ENCODE results near the gene KIRREL1. TPM values are rescaled to one million over a fixed set of nuclear protein-coding genes. Genes with fewer than 3 reads are reported as not detected.

The KIRREL1 gene
- total and polyA plus RNA-seq, 2 donors (not counting 1 experiment from before 2014, with no cell fraction given): 55.5 to 123 TPM

DNA sequence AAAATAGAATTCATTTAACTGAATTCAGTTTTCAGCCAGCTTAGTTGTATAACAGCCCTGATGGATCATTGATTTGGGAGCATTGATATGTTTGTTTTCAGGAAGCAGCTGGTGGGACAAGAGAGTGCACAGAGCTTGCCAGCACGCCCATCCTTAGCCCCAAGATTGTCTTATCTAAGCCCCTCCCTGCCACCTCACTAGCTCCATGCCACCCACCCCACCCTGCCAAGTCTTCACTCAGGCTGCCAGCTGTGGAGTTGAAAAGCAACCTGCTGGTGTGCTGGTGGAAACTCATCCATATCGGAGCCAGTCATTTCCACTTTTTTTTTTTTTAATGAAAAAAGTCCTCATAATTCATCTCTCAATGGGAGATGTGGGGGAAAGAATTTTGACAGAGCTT is 11.8 kb downstream of the KIRREL1 start:
- no peak for DNase-seq (ENCODE audit: low read depth in 2 of 2)
- H3K79me2 ChIP-seq (ENCODE audit: control insufficient read depth, insufficient read depth, low read length): peaks cover 92% of the 10 kb centered on the region
- H3K9ac ChIP-seq (ENCODE audit: insufficient read depth, low read length): no peak overlapping the region
- no peak overlapping the region for H3K4me2 ChIP-seq (ENCODE audit: extremely low read depth, insufficient read depth, low read length)
- no peak overlapping the region for H3K27ac ChIP-seq (ENCODE audit: insufficient read depth, low read length)
- no peak for TF ChIP-seq EZH2 (IDR thresholded peaks at IDR 0.05; ENCODE audit: low read length, missing control alignments)
- TF ChIP-seq, protein P1, sequence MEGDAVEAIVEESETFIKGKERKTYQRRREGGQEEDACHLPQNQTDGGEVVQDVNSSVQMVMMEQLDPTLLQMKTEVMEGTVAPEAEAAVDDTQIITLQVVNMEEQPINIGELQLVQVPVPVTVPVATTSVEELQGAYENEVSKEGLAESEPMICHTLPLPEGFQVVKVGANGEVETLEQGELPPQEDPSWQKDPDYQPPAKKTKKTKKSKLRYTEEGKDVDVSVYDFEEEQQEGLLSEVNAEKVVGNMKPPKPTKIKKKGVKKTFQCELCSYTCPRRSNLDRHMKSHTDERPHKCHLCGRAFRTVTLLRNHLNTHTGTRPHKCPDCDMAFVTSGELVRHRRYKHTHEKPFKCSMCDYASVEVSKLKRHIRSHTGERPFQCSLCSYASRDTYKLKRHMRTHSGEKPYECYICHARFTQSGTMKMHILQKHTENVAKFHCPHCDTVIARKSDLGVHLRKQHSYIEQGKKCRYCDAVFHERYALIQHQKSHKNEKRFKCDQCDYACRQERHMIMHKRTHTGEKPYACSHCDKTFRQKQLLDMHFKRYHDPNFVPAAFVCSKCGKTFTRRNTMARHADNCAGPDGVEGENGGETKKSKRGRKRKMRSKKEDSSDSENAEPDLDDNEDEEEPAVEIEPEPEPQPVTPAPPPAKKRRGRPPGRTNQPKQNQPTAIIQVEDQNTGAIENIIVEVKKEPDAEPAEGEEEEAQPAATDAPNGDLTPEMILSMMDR (conservative IDR thresholded peaks at IDR 0.05 in 1 of 2, IDR thresholded peaks at IDR 0.05 in 1 of 2; ENCODE audit: low read depth in 1 of 2, low read length in 2 of 2): no peak
- peaks cover 86% of the 10 kb centered on the region for H3K4me1 ChIP-seq (ENCODE audit: control insufficient read depth, extremely low read depth, insufficient read depth, low read length)
- no peak overlapping the region for H2AFZ ChIP-seq (ENCODE audit: low read length)
- H3K36me3 ChIP-seq (ENCODE audit: control insufficient read depth, insufficient read depth, low read length): no peaks in the 10 kb centered on the region
- no peaks in the 10 kb centered on the region for H3K27me3 ChIP-seq (ENCODE audit: control insufficient read depth, insufficient read depth, low read length)
- no peaks in the 10 kb centered on the region for H3K9me3 ChIP-seq (ENCODE audit: control insufficient read depth, insufficient read depth, low read depth, low read length)
- H4K20me1 ChIP-seq (ENCODE audit: control insufficient read depth, extremely low read depth, insufficient read depth, low read length): no peaks in the 10 kb centered on the region
- no peak overlapping the region for H3K4me3 ChIP-seq (replicated peaks in 1 of 4; ENCODE audit: control extremely low read depth in 1 of 4, insufficient read depth in 1 of 4, low read depth in 3 of 4, low read length in 4 of 4)

- Histone ChIP-seq H3K27ac (ENCODE audit: insufficient read depth, low read length) (peak overlapping the region; percentile 86), H3K9me3 (ENCODE audit: control insufficient read depth, insufficient read depth, low read depth, low read length) (no peaks in the 10 kb centered on the region)
Observed at GRCh38 chr1:158007180-158007579, 13.7 kb downstream of the KIRREL1 start.

GRCh38 chr1:158007667-158008386 is 14.4 kb downstream of the KIRREL1 start:
- Histone ChIP-seq H3K9ac (ENCODE audit: insufficient read depth, low read length) (no peak overlapping the region), H4K20me1 (ENCODE audit: control insufficient read depth, extremely low read depth, insufficient read depth, low read length) (no peaks in the 10 kb centered on the region), H3K79me2 (ENCODE audit: control insufficient read depth, insufficient read depth, low read length) (peaks cover 81% of the 10 kb centered on the region), H3K9me3 (ENCODE audit: control insufficient read depth, insufficient read depth, low read depth, low read length) (no peaks in the 10 kb centered on the region), H3K27me3 (ENCODE audit: control insufficient read depth, insufficient read depth, low read length) (no peaks in the 10 kb centered on the region), H3K36me3 (ENCODE audit: control insufficient read depth, insufficient read depth, low read length) (no peaks in the 10 kb centered on the region), H3K27ac (ENCODE audit: insufficient read depth, low read length) (peak overlapping the region; percentile 86), H3K4me1 (ENCODE audit: control insufficient read depth, extremely low read depth, insufficient read depth, low read length) (peaks cover 84% of the 10 kb centered on the region), H2AFZ (ENCODE audit: low read length) (no peak overlapping the region), H3K4me3 (replicated peaks in 1 of 4; ENCODE audit: control extremely low read depth in 1 of 4, insufficient read depth in 1 of 4, low read depth in 3 of 4, low read length in 4 of 4) (no peak overlapping the region), H3K4me2 (ENCODE audit: extremely low read depth, insufficient read depth, low read length) (peak overlapping the region; percentile 41)
- no peak for DNase-seq (ENCODE audit: low read depth in 2 of 2)
- no peak for TF ChIP-seq EZH2 (IDR thresholded peaks at IDR 0.05; ENCODE audit: low read length, missing control alignments)
- TF ChIP-seq, protein P1 (conservative IDR thresholded peaks at IDR 0.05 in 1 of 2, IDR thresholded peaks at IDR 0.05 in 1 of 2; ENCODE audit: low read depth in 1 of 2, low read length in 2 of 2): no peak

More at GRCh38 chr1:158007180-158007579, 13.7 kb downstream of the KIRREL1 start:
- no peak for DNase-seq (ENCODE audit: low read depth in 2 of 2)
- Histone ChIP-seq H3K4me1 (ENCODE audit: control insufficient read depth, extremely low read depth, insufficient read depth, low read length) (peaks cover 84% of the 10 kb centered on the region), H3K36me3 (ENCODE audit: control insufficient read depth, insufficient read depth, low read length) (no peaks in the 10 kb centered on the region), H3K4me2 (ENCODE audit: extremely low read depth, insufficient read depth, low read length) (peak overlapping the region; percentile 41), H4K20me1 (ENCODE audit: control insufficient read depth, extremely low read depth, insufficient read depth, low read length) (no peaks in the 10 kb centered on the region), H3K4me3 (replicated peaks in 1 of 4; ENCODE audit: control extremely low read depth in 1 of 4, insufficient read depth in 1 of 4, low read depth in 3 of 4, low read length in 4 of 4) (no peak overlapping the region), H3K79me2 (ENCODE audit: control insufficient read depth, insufficient read depth, low read length) (peaks cover 81% of the 10 kb centered on the region), H3K9ac (ENCODE audit: insufficient read depth, low read length) (no peak overlapping the region), H2AFZ (ENCODE audit: low read length) (no peak overlapping the region), H3K27me3 (ENCODE audit: control insufficient read depth, insufficient read depth, low read length) (no peaks in the 10 kb centered on the region)
- TF ChIP-seq EZH2 (IDR thresholded peaks at IDR 0.05; ENCODE audit: low read length, missing control alignments): no peak
- TF ChIP-seq, protein P1 (conservative IDR thresholded peaks at IDR 0.05 in 1 of 2, IDR thresholded peaks at IDR 0.05 in 1 of 2; ENCODE audit: low read depth in 1 of 2, low read length in 2 of 2): no peak

Data from fibroblast of lung (primary cell).